Measurements from ENCODE around the gene BABAM1.

Gene BABAM1

DNA sequence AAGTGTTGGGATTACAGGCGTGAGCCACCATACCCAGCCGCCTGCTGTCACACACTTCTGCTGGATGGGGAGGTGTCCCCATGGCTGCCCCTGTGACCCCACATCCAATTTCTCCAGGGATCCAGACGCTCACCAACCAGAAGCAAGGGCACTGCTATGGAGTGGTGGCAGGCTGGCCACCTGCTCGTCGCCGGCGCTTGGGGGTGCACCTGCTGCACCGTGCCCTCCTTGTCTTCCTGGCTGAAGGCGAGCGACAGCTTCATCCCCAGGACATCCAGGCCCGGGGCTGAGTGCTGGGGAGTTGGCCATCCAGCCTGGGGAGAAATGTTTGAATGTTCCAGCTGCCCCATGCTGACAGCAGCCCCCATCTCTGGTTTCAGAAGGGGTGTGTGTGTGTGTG lies 19.0 kb downstream of the BABAM1 start:
- H3K27ac ChIP-seq: no peak overlapping the region
- H3K27me3 ChIP-seq (ENCODE audit: control insufficient read depth, insufficient read depth, low read length): no peaks in the 10 kb centered on the region

DNA sequence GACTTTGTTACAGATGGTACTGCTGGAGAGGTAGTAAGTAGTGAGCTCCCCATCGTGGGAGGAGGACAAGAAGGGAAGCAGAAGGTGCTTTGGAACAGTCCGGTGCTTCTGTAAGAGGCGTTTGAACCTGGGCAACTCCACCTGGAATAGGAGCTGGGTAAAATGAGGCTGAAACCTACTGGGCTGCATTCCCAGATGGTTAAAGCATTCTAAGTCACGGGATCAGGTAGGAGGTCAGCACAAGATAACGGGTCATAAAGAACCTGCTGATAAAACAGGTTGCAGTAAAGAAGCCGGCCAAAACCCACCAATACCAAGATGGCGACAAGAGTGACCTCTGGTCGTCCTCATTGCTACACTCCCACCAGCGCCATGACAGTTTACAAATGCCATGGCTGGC lies 19.5 kb downstream of the BABAM1 start:
- no peaks in the 10 kb centered on the region for H3K4me1 ChIP-seq
- TF ChIP-seq, protein P1, sequence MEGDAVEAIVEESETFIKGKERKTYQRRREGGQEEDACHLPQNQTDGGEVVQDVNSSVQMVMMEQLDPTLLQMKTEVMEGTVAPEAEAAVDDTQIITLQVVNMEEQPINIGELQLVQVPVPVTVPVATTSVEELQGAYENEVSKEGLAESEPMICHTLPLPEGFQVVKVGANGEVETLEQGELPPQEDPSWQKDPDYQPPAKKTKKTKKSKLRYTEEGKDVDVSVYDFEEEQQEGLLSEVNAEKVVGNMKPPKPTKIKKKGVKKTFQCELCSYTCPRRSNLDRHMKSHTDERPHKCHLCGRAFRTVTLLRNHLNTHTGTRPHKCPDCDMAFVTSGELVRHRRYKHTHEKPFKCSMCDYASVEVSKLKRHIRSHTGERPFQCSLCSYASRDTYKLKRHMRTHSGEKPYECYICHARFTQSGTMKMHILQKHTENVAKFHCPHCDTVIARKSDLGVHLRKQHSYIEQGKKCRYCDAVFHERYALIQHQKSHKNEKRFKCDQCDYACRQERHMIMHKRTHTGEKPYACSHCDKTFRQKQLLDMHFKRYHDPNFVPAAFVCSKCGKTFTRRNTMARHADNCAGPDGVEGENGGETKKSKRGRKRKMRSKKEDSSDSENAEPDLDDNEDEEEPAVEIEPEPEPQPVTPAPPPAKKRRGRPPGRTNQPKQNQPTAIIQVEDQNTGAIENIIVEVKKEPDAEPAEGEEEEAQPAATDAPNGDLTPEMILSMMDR (IDR thresholded peaks at IDR 0.05): no peak
- H2AFZ ChIP-seq: no peak overlapping the region
- no peak overlapping the region for H3K4me2 ChIP-seq (ENCODE audit: low read length)
- no peak overlapping the region for H3K4me3 ChIP-seq (ENCODE audit: low read depth, low read length)
- no peaks in the 10 kb centered on the region for H3K9me3 ChIP-seq (ENCODE audit: control insufficient read depth, low read length)
- H3K36me3 ChIP-seq (ENCODE audit: control insufficient read depth, insufficient read depth, low read length): no peaks in the 10 kb centered on the region
- no peaks in the 10 kb centered on the region for H3K27me3 ChIP-seq (ENCODE audit: control insufficient read depth, insufficient read depth, low read length)
- no peak overlapping the region for H3K9ac ChIP-seq
- H3K79me2 ChIP-seq: no peaks in the 10 kb centered on the region
- no peak overlapping the region for H3K27ac ChIP-seq

More for the DNA sequence above, 19.0 kb downstream of the BABAM1 start:
- no peak overlapping the region for H2AFZ ChIP-seq
- no peak overlapping the region for H3K9ac ChIP-seq
- no peak overlapping the region for H3K4me3 ChIP-seq (ENCODE audit: low read depth, low read length)
- no peaks in the 10 kb centered on the region for H3K4me1 ChIP-seq
- no peak overlapping the region for H3K4me2 ChIP-seq (ENCODE audit: low read length)
- no peaks in the 10 kb centered on the region for H3K79me2 ChIP-seq
- TF ChIP-seq, protein P1 (IDR thresholded peaks at IDR 0.05): no peak
- H3K36me3 ChIP-seq (ENCODE audit: control insufficient read depth, insufficient read depth, low read length): no peaks in the 10 kb centered on the region
- H3K9me3 ChIP-seq (ENCODE audit: control insufficient read depth, low read length): no peaks in the 10 kb centered on the region

DNA sequence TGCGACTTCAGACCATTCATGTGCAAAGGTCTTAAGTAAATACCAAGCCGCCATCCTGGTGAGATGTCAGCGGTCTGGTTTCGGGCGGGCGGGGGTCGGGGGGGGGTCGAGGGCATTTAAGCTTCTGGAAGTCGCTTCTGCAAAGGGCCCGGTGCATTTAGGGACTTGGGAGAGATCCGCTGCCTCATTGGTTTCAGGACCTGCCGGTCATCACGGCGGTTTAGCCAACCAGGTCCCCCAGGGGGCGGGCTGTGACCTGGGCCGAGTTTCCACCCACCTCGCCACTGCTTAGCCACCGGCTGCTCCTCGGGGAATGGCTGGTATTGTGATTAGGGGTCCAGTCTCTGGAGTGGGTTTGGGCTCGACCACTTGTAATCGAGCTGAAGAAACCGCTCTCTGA lies 22.2 kb downstream of the BABAM1 start:
- Histone ChIP-seq H3K4me1 (no peaks in the 10 kb centered on the region), H3K4me2 (ENCODE audit: low read length) (no peak overlapping the region), H3K27ac (no peak overlapping the region), H3K36me3 (ENCODE audit: control insufficient read depth, insufficient read depth, low read length) (no peaks in the 10 kb centered on the region), H3K4me3 (ENCODE audit: low read depth, low read length) (no peak overlapping the region), H3K27me3 (ENCODE audit: control insufficient read depth, insufficient read depth, low read length) (no peaks in the 10 kb centered on the region), H3K79me2 (peaks cover 3% of the 10 kb centered on the region), H3K9me3 (ENCODE audit: control insufficient read depth, low read length) (no peaks in the 10 kb centered on the region), H3K9ac (no peak overlapping the region), H2AFZ (no peak overlapping the region)
- TF ChIP-seq, protein P1 (IDR thresholded peaks at IDR 0.05): no peak

DNA sequence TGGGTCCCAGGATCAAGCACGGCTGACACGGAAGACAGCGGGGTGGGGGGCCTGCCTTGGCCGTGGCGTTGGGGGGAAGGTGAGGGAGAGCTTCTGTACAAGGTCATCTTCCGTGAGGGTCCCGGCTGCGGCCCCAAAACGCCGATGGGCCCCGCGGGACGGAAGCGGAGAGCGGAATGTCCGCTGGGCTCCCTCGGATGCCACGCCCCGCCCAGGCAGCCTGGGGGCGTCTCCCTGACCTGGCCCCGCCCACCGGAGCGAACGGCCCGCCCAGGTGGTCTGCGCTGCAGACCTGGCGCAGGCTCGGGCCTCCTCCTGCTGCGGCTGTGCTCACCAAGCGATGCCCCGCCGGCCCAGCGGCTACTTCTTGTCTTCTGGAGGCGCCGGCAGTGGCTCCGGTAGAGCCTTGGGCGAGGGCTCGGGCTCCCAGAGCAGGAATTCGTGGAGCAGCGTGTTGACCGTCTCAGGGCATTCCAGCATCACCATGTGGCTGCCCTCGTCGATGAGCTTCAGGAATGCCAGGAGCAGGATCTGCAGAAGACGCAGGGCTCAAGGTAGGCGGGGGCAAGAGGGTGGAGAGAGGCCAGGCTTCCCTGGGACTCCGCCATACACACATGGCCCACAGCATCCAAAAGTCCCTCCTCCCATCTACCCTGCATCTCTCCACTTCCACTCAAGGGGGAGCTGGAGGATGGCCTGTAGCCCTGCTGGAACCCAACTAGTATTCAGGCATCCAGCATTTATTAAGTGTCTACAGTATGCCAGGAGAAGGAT lies 25.2 kb downstream of the BABAM1 start:
- Histone ChIP-seq H3K27ac (no peak overlapping the region), H2AFZ (no peak overlapping the region), H3K36me3 (ENCODE audit: control insufficient read depth, insufficient read depth, low read length) (no peaks in the 10 kb centered on the region), H3K9me3 (ENCODE audit: control insufficient read depth, low read length) (no peaks in the 10 kb centered on the region), H3K4me1 (peaks cover 5% of the 10 kb centered on the region), H3K4me2 (ENCODE audit: low read length) (peak overlapping the region; percentile 47), H3K4me3 (ENCODE audit: low read depth, low read length) (peak overlapping the region; percentile 11), H3K27me3 (ENCODE audit: control insufficient read depth, insufficient read depth, low read length) (no peaks in the 10 kb centered on the region), H3K79me2 (peaks cover 3% of the 10 kb centered on the region), H3K9ac (no peak overlapping the region)
- TF ChIP-seq, protein P1 (IDR thresholded peaks at IDR 0.05): peak; percentile 21

DNA sequence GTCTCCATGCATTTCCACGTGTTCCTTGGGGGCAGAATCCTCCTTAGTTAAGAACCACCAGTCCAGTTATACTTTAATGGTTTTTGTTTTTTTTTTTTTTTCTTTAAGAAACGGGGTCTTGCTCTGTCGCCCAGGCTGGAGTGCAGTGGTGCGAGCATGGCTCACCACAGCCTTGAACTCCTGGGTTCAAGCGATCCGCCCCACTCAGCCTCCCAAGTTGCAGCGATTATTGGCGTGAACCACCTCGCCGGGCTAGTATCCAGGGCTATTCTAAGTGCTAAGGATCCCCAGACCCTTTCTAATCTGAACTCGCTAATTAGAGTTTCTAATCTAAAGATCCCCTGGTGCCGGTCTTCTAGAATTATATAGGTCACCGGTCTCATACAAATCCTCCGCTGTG lies 26.4 kb downstream of the BABAM1 start:
- H2AFZ ChIP-seq: no peak overlapping the region
- peaks cover 3% of the 10 kb centered on the region for H3K79me2 ChIP-seq
- H3K4me3 ChIP-seq (ENCODE audit: low read depth, low read length): no peak overlapping the region
- peaks cover 5% of the 10 kb centered on the region for H3K4me1 ChIP-seq
- H3K4me2 ChIP-seq (ENCODE audit: low read length): no peak overlapping the region
- no peak overlapping the region for H3K27ac ChIP-seq
- no peak overlapping the region for H3K9ac ChIP-seq
- H3K9me3 ChIP-seq (ENCODE audit: control insufficient read depth, low read length): no peaks in the 10 kb centered on the region
- H3K27me3 ChIP-seq (ENCODE audit: control insufficient read depth, insufficient read depth, low read length): no peaks in the 10 kb centered on the region
- TF ChIP-seq, protein P1 (IDR thresholded peaks at IDR 0.05): no peak
- no peaks in the 10 kb centered on the region for H3K36me3 ChIP-seq (ENCODE audit: control insufficient read depth, insufficient read depth, low read length)
